Body of pancreas (tissue), 4 donors: ENCODE measurements around the gene RAB7A. TPM values are rescaled to one million over a fixed set of nuclear protein-coding genes. Genes with fewer than 3 reads are reported as not detected.

Experiments used
- ATAC-seq: fragments of 150-250 bp; one replicate; pipeline ENCODE4 v1.9.1; 2016
- DNase-seq, 4 donors: peaks; one replicate each; pipeline ENCODE4 v3.0.0-alpha.2; 2019
- H3K27ac ChIP-seq, 4 donors: fragments of 200-600 bp; sonication (generic); 1 replicate in 3 of 4; 2 replicates in 1 of 4; pipeline versions ENCODE4 v1.5.1 to v1.6.1; 2016 to 2019; ENCODE audit warnings: mild to moderate bottlenecking in 1 of 4, mixed read lengths in 1 of 4, moderate library complexity in 1 of 4
- H3K27me3 ChIP-seq, 2 donors: fragments of 200-600 bp; sonication (generic); one replicate each; pipeline ENCODE4 v1.6.0; 2016; ENCODE audit warnings: mild to moderate bottlenecking in 1 of 2
- H3K36me3 ChIP-seq, 2 donors: fragments of 200-600 bp; sonication (generic); replicated peaks in 1 of 2; 2 replicates each; pipeline ENCODE4 v1.5.1; 2016; ENCODE audit warnings: low read depth in 2 of 2; ENCODE audit not compliant: insufficient read depth in 1 of 2
- H3K4me1 ChIP-seq: fragments of 200-600 bp; sonication (generic); one replicate; pipeline ENCODE4 v1.6.0; 2016
- H3K4me3 ChIP-seq, 2 donors: fragments of 200-600 bp; sonication (generic); 1 replicate in 1 of 2; 2 replicates in 1 of 2; pipeline ENCODE4 v1.5.1; 2016 to 2019
- H3K9me3 ChIP-seq, 3 donors: fragments of 200-600 bp; sonication (generic); 1 replicate in 2 of 3; 2 replicates in 1 of 3; pipeline ENCODE4 v1.5.1; 2016
- POLR2A ChIP-seq, 3 donors: fragments of 450-650 bp; IDR thresholded peaks; one replicate each; pipeline ENCODE4 v1.6.1; 2016; ENCODE audit warnings: antibody characterized with exemption in 3 of 3, mild to moderate bottlenecking in 2 of 3
- WGBS, 2 donors: methylation state at CpG; one replicate each; pipeline ENCODE4 v1.1.5; 2017; 5-methylcytosine and 5-hydroxymethylcytosine counted together
- intact Hi-C: fragments of 100-400 bp; cut with DNase I; formaldehyde crosslinking; loops from one replicate; pipeline ENCODE4 v1.15.1; 2023
- total RNA-seq, 2 donors: library from RNA; depleted of rRNA; stranded (reverse); fragments of >200 nt; gene quantifications; one replicate each; pipeline ENCODE4 v1.1.0, GENCODE V29; 2016
- TF ChIP-seq, protein P1 (sequence below), 7 experiments: fragments of 450-650 bp in 4 of 7; fragments of 200-600 bp in 3 of 7; sonication (generic) in 3 of 7; IDR thresholded peaks; one replicate each; pipeline ENCODE4 v1.5.1; 2016 to 2019; ENCODE audit warnings: antibody characterized with exemption in 7 of 7

RAB7A gene
- total RNA-seq, 2 donors from 2014 or later = 45.7 to 64.9 TPM

DNA sequence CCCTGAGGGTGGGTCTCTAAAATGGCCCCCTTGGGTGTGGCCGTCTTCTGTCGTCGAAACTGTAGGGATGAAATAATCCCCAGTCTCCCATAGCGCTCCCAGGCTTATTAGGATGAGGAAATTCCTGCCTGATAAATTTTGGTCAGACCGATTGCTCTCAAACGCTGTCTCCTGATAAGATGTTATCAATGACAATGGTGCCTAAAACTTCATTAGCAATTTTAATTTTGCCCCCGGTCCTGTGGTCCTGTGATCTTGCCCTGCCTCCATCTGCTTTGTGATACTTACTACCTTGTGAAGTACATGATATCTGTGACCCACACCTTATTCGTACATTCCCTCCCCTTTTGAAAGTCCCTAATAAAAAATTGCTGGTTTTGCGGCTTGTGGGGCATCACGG is 5.1 kb upstream of the RAB7A start:
- Histone ChIP-seq H3K27me3 (no peaks in the 10 kb centered on the region), H3K27ac (no peak overlapping the region), H3K9me3 (no peaks in the 10 kb centered on the region), H3K4me1 (no peaks in the 10 kb centered on the region), H3K36me3 (no peaks in the 10 kb centered on the region), H3K4me3 (no peak overlapping the region)
- ATAC-seq (no peak), DNase-seq (no peak)
- no peak for TF ChIP-seq POLR2A (IDR thresholded peaks at IDR 0.05)
- TF ChIP-seq, protein P1, sequence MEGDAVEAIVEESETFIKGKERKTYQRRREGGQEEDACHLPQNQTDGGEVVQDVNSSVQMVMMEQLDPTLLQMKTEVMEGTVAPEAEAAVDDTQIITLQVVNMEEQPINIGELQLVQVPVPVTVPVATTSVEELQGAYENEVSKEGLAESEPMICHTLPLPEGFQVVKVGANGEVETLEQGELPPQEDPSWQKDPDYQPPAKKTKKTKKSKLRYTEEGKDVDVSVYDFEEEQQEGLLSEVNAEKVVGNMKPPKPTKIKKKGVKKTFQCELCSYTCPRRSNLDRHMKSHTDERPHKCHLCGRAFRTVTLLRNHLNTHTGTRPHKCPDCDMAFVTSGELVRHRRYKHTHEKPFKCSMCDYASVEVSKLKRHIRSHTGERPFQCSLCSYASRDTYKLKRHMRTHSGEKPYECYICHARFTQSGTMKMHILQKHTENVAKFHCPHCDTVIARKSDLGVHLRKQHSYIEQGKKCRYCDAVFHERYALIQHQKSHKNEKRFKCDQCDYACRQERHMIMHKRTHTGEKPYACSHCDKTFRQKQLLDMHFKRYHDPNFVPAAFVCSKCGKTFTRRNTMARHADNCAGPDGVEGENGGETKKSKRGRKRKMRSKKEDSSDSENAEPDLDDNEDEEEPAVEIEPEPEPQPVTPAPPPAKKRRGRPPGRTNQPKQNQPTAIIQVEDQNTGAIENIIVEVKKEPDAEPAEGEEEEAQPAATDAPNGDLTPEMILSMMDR (IDR thresholded peaks at IDR 0.05) = no peak
- intact Hi-C loops = no loop called here
- WGBS, 2 donors = 44 to 47% methylated on average over 10 of the region's 10 CpGs

- Histone ChIP-seq H3K27ac (no peak overlapping the region), H3K9me3 (no peaks in the 10 kb centered on the region), H3K4me1 (peaks cover 15% of the 10 kb centered on the region), H3K36me3 (no peaks in the 10 kb centered on the region), H3K4me3 (no peak overlapping the region), H3K27me3 (no peaks in the 10 kb centered on the region)
- intact Hi-C loops = no loop called here
- WGBS, 2 donors = 87 to 90% methylated on average over 6 of the region's 6 CpGs
- ATAC-seq (no peak), DNase-seq (no peak)
- TF ChIP-seq, protein P1 (IDR thresholded peaks at IDR 0.05) = no peak
- no peak for TF ChIP-seq POLR2A (IDR thresholded peaks at IDR 0.05)
Observed at GRCh38 chr3:128723477-128723876, 2.5 kb upstream of the RAB7A start.

GRCh38 chr3:128725547-128726022 is 398 bp upstream of the RAB7A start:
- Histone ChIP-seq H3K4me1 (peaks cover 34% of the 10 kb centered on the region), H3K36me3 (no peaks in the 10 kb centered on the region), H3K27me3 (no peaks in the 10 kb centered on the region), H3K4me3 (no peak overlapping the region), H3K27ac (peak overlapping the region; percentile 47 to 95 (median 91)), H3K9me3 (no peaks in the 10 kb centered on the region)
- no peak for DNase-seq
- no peak for TF ChIP-seq POLR2A (IDR thresholded peaks at IDR 0.05)
- TF ChIP-seq, protein P1 (IDR thresholded peaks at IDR 0.05) = peak in 1 of 7 experiments; percentile 24
- intact Hi-C loops = no loop called here
- no peak for ATAC-seq
- WGBS, 2 donors = 42 to 51% methylated on average over 7 of the region's 7 CpGs

GRCh38 chr3:128727059-128727458 is 1.1 kb downstream of the RAB7A start:
- intact Hi-C loops = no loop called here
- Histone ChIP-seq H3K27ac (peak overlapping the region in 3 of 4 donors; percentile 91 to 95 (median 91)), H3K27me3 (no peaks in the 10 kb centered on the region), H3K9me3 (no peaks in the 10 kb centered on the region), H3K36me3 (no peaks in the 10 kb centered on the region), H3K4me3 (peak overlapping the region; percentile 95 to 98), H3K4me1 (peaks cover 45% of the 10 kb centered on the region)
- TF ChIP-seq, protein P1 (IDR thresholded peaks at IDR 0.05) = no peak
- no peak for TF ChIP-seq POLR2A (IDR thresholded peaks at IDR 0.05)
- DNase-seq (no peak), ATAC-seq (no peak)
- WGBS, 2 donors = 3 to 5% methylated on average over 4 of the region's 4 CpGs

GRCh38 chr3:128727485-128727884 is 1.5 kb downstream of the RAB7A start:
- no peaks in the 10 kb centered on the region for H3K36me3 ChIP-seq
- TF ChIP-seq POLR2A (IDR thresholded peaks at IDR 0.05) = no peak
- TF ChIP-seq, protein P1 (IDR thresholded peaks at IDR 0.05) = no peak
- no peak overlapping the region for H3K27ac ChIP-seq
- intact Hi-C loops = no loop called here
- DNase-seq (no peak), ATAC-seq (no peak)
- H3K4me1 ChIP-seq = peaks cover 47% of the 10 kb centered on the region
- no peaks in the 10 kb centered on the region for H3K27me3 ChIP-seq
- 7 to 14% methylated on average over 6 of the region's 6 CpGs for WGBS, 2 donors
- H3K4me3 ChIP-seq = peak overlapping the region; percentile 95 to 98
- H3K9me3 ChIP-seq = no peaks in the 10 kb centered on the region
